K562 (cell line): Measurements from ENCODE around the gene RNF138. TPM values are rescaled to one million over a fixed set of nuclear protein-coding genes. Genes with fewer than 3 reads are reported as not detected.

Experiments used
- BDP1 ChIP-seq: IDR thresholded peaks from 3 replicates; pipeline ENCODE4 v1.6.1; 2011; ENCODE audit not compliant: insufficient read length, insufficient read depth
- EZH2 ChIP-seq: IDR thresholded peaks from 2 replicates; pipeline ENCODE4 v1.6.1; 2012; ENCODE audit warnings: low read depth, mild to moderate bottlenecking, inconsistent platforms, low read length, borderline replicate concordance
- GTF2F1 ChIP-seq: IDR thresholded peaks from 2 replicates; pipeline ENCODE4 v1.6.1; 2011; ENCODE audit warnings: low read depth, low read length, improper control_type of control experiment
- HIVEP1 ChIP-seq: fragments of 250-450 bp; sonication (Bioruptor Pico); IDR thresholded peaks from 2 replicates; pipeline ENCODE4 v1.4.0; 2020; ENCODE audit warnings: mild to moderate bottlenecking
- KAT2B ChIP-seq: IDR thresholded peaks from one replicate; pipeline ENCODE4 v1.6.1; 2012; ENCODE audit warnings: low read depth, mild to moderate bottlenecking, control low read depth, inconsistent platforms, low read length, moderate library complexity
- NCOA2 ChIP-seq, 2 experiments: fragments of 450-650 bp; IDR thresholded peaks; 2 replicates each; pipeline ENCODE4 v1.6.1; 2018; ENCODE audit warnings: mild to moderate bottlenecking in 2 of 2, moderate library complexity in 1 of 2; ENCODE audit not compliant: partially characterized antibody in 2 of 2
- NR2F6 ChIP-seq: fragments of 450-650 bp; formaldehyde crosslinking; IDR thresholded peaks from 2 replicates; pipeline ENCODE4 v1.4.0; 2020; ENCODE audit warnings: mild to moderate bottlenecking
- NR4A1 ChIP-seq, 2 experiments: fragments of 250-450 bp in 1 of 2; fragments of 450-650 bp in 1 of 2; sonication (Bioruptor Pico) in 1 of 2; IDR thresholded peaks; 2 replicates each; pipeline versions ENCODE4 v1.4.0 to v1.6.1; 2016 to 2020; ENCODE audit warnings: mild to moderate bottlenecking in 2 of 2, missing compliant biosample characterization in 1 of 2, missing genetic modification characterization in 1 of 2, moderate library complexity in 1 of 2
- PREB ChIP-seq: sonication (generic); formaldehyde crosslinking; IDR thresholded peaks from 2 replicates; pipeline ENCODE4 v1.8.1; 2023; ENCODE audit warnings: mild to moderate bottlenecking, missing genetic modification reagents
- RERE ChIP-seq: sonication (generic); formaldehyde crosslinking; IDR thresholded peaks from 2 replicates; pipeline ENCODE4 v1.8.0; 2023; ENCODE audit warnings: missing genetic modification reagents, mild to moderate bottlenecking, borderline replicate concordance
- SAP30 ChIP-seq: fragments of 200-600 bp; sonication (generic); IDR thresholded peaks from 2 replicates; pipeline ENCODE4 v1.6.1; 2012; ENCODE audit warnings: borderline replicate concordance, low read depth, mild to moderate bottlenecking, moderate library complexity, low read length, control low read depth, inconsistent platforms; ENCODE audit not compliant: insufficient read depth, poor library complexity, severe bottlenecking
- SOX6 ChIP-seq: fragments of 450-650 bp; IDR thresholded peaks from 2 replicates; pipeline ENCODE4 v1.6.1; 2014; ENCODE audit warnings: mild to moderate bottlenecking
- STAT5B ChIP-seq: fragments of 250-450 bp; sonication (Bioruptor Pico); IDR thresholded peaks from 2 replicates; pipeline ENCODE4 v1.8.0; 2021; ENCODE audit warnings: mild to moderate bottlenecking, inconsistent platforms
- TSC22D4 ChIP-seq: fragments of 450-650 bp; IDR thresholded peaks from 2 replicates; pipeline ENCODE4 v1.6.1; 2016; ENCODE audit warnings: missing genetic modification characterization, missing biosample characterization, control low read depth
- ZNF140 ChIP-seq: fragments of 250-450 bp; sonication (Bioruptor Pico); IDR thresholded peaks from 2 replicates; pipeline ENCODE4 v1.8.0; 2021; ENCODE audit warnings: moderate library complexity, mild to moderate bottlenecking, inconsistent platforms
- ZNF398 ChIP-seq: fragments of 250-450 bp; sonication (Bioruptor Pico); IDR thresholded peaks from 2 replicates; pipeline ENCODE4 v1.8.0; 2021; ENCODE audit warnings: moderate library complexity, mild to moderate bottlenecking, inconsistent platforms
- ZNF586 ChIP-seq: fragments of 450-650 bp; formaldehyde crosslinking; conservative IDR thresholded peaks from 2 replicates; pipeline ENCODE4 v1.4.0; 2020; ENCODE audit warnings: mild to moderate bottlenecking, moderate library complexity
- ZNF764 ChIP-seq: fragments of 250-450 bp; sonication (Bioruptor Pico); IDR thresholded peaks from 2 replicates; pipeline ENCODE4 v1.4.0; 2020; ENCODE audit warnings: low read depth, mild to moderate bottlenecking, moderate library complexity
- polyA plus RNA-seq, 8 experiments: library from polyadenylated mRNA; depleted of rRNA in 4 of 8; stranded (reverse) in 5 of 8; unstranded in 3 of 8; fragments of >200 nt; fragmentation: Nextera tagmentation in 2 of 8; fragmentation: Illumina TruSeq in 1 of 8; extraction: Ambion mirVana in 2 of 8; extraction: Trizol in 1 of 8; gene quantifications; 2 replicates each; pipeline versions ENCODE4 v1.2.1 to v1.2.3, GENCODE V29; 2011 to 2014; ENCODE audit warnings: inconsistent platforms in 1 of 8, missing spikeins in 1 of 8
- total RNA-seq, 7 experiments: library from RNA; depleted of rRNA in 6 of 7; stranded (reverse); fragments of >200 nt in 6 of 7; fragmentation: Illumina TruSeq in 2 of 7; extraction: Trizol in 2 of 7; gene quantifications; 2 replicates each; pipeline versions ENCODE4 v1.2.1 to v1.2.3, GENCODE V29; 2011 to 2021; ENCODE audit warnings: low replicate concordance in 1 of 7

The RNF138 gene
- total and polyA plus RNA-seq, 9 of the 15 experiments (the other 6 are each of a cell fraction or from before 2014, with no cell fraction given): 47.6 to 100 (median 62.5) TPM

- no peak for TF ChIP-seq ZNF398 (CRISPR knock-in tag)
- no peak for TF ChIP-seq KAT2B
- no peak for TF ChIP-seq GTF2F1
- TF ChIP-seq NR4A1 (CRISPR knock-in tag; IDR thresholded peaks at IDR 0.05): no peak
- peak; percentile 76 for TF ChIP-seq NR4A1 (tag; IDR thresholded peaks at IDR 0.05)
- TF ChIP-seq ZNF764: no peak
- TF ChIP-seq BDP1: no peak
- no peak for TF ChIP-seq NR2F6 (CRISPR knock-in tag)
- no peak for TF ChIP-seq EZH2
- no peak for TF ChIP-seq RERE
- peak; percentile 28; the same call in 1 of the 2 replicates for TF ChIP-seq SOX6
- no peak for TF ChIP-seq STAT5B (CRISPR knock-in tag)
- no peak for TF ChIP-seq ZNF586 (CRISPR knock-in tag)
- TF ChIP-seq HIVEP1 (CRISPR knock-in tag): no peak
- no peak for TF ChIP-seq ZNF140 (CRISPR knock-in tag)
- TF ChIP-seq TSC22D4 (tag): no peak
- TF ChIP-seq NCOA2 (IDR thresholded peaks at IDR 0.05; ENCODE audit: partially characterized antibody in 2 of 2): no peak
- peak; percentile 88 for TF ChIP-seq SAP30
- no peak for TF ChIP-seq PREB (CRISPR knock-in tag)
These were observed at the start of gene RNF138 (continued) for GRCh38 chr18:32091724-32092421.
